ENCODE measurements around the gene MAGI2. TPM values are rescaled to one million over a fixed set of nuclear protein-coding genes. Genes with fewer than 3 reads are reported as not detected.
"Not testable (repeated sequence)": the region's sequence is repeated elsewhere in the genome, so short reads cannot be mapped to it uniquely, and the experiment has no call there.

Gene MAGI2
- total RNA-seq, 2 experiments from 2014 or later: 0.03 to 0.17 TPM

- Histone ChIP-seq H3K9me2 (ENCODE audit: insufficient read depth, low read length) (no peaks in the 10 kb centered on the region), H3K27ac (ENCODE audit: low read depth, low read length, poor library complexity, severe bottlenecking) (no peak overlapping the region), H3K79me2 (ENCODE audit: insufficient read depth, low read depth, low read length) (no peaks in the 10 kb centered on the region), H2AFZ (ENCODE audit: low read length) (no peak overlapping the region), H4K20me1 (ENCODE audit: insufficient read depth, low read length) (no peaks in the 10 kb centered on the region), H3K9me3 (ENCODE audit: low read length) (no peaks in the 10 kb centered on the region), H3K4me1 (ENCODE audit: insufficient read depth, low read length, poor library complexity, severe bottlenecking) (no peaks in the 10 kb centered on the region), H3K36me3 (ENCODE audit: insufficient read depth, low read length) (no peaks in the 10 kb centered on the region), H3K4me3 (ENCODE audit: low read depth, low read length, poor library complexity, severe bottlenecking) (no peak overlapping the region), H3K4me2 (ENCODE audit: low read length) (no peak overlapping the region)
- no peak for DNase-seq (ENCODE audit: low spot score)
- TF ChIP-seq CTCF (conservative IDR thresholded peaks at IDR 0.05; ENCODE audit: low read length): no peak
- no peak for TF ChIP-seq EZH2phosphoT487 (IDR thresholded peaks at IDR 0.05; ENCODE audit: borderline replicate concordance, low read depth, low read length)
- intact Hi-C loops (cut with micrococcal nuclease; ENCODE audit: unreplicated experiment): no loop called here
- BruUV-seq (replicated peaks): no TSS peak
- ChIA-PET CTCF (ENCODE audit: unreplicated experiment) (no interaction called here), POLR2A (no interaction called here)
Observed at GRCh38 chr7:78983483-78983882, 470.0 kb downstream of the MAGI2 start.

- TF ChIP-seq EZH2phosphoT487 (IDR thresholded peaks at IDR 0.05; ENCODE audit: borderline replicate concordance, low read depth, low read length) (no peak), CTCF (conservative IDR thresholded peaks at IDR 0.05; ENCODE audit: low read length) (no peak)
- ChIA-PET POLR2A (interaction anchor here (0.6 kb wide), 1 partner anchor 1948 kb away, joined by 5 read pairs; the partner anchor contains the start of gene SEMA3C), CTCF (ENCODE audit: unreplicated experiment) (no interaction called here)
- no peaks in the 10 kb centered on the region for H3K9me3 ChIP-seq (ENCODE audit: low read length)
- no peak overlapping the region for H3K4me2 ChIP-seq (ENCODE audit: low read length)
- H3K36me3 ChIP-seq (ENCODE audit: insufficient read depth, low read length): no peaks in the 10 kb centered on the region
- no peak overlapping the region for H3K27ac ChIP-seq (ENCODE audit: low read depth, low read length, poor library complexity, severe bottlenecking)
- no peaks in the 10 kb centered on the region for H3K4me1 ChIP-seq (ENCODE audit: insufficient read depth, low read length, poor library complexity, severe bottlenecking)
- H2AFZ ChIP-seq (ENCODE audit: low read length): no peak overlapping the region
- no peaks in the 10 kb centered on the region for H4K20me1 ChIP-seq (ENCODE audit: insufficient read depth, low read length)
- H3K9me2 ChIP-seq (ENCODE audit: insufficient read depth, low read length): no peaks in the 10 kb centered on the region; the same call in 1 of the 2 replicates
- no peaks in the 10 kb centered on the region for H3K79me2 ChIP-seq (ENCODE audit: insufficient read depth, low read depth, low read length)
- intact Hi-C loops (cut with micrococcal nuclease; ENCODE audit: unreplicated experiment): no loop called here
- no peak for DNase-seq (ENCODE audit: low spot score)
- no peak overlapping the region for H3K4me3 ChIP-seq (ENCODE audit: low read depth, low read length, poor library complexity, severe bottlenecking)
- no TSS peak for BruUV-seq (replicated peaks)
Observed at GRCh38 chr7:78970440-78970916, 483.0 kb downstream of the MAGI2 start.

GRCh38 chr7:78968951-78969350 is 484.5 kb downstream of the MAGI2 start:
- Histone ChIP-seq H3K36me3 (ENCODE audit: insufficient read depth, low read length) (no peaks in the 10 kb centered on the region), H3K4me2 (ENCODE audit: low read length) (no peak overlapping the region), H3K79me2 (ENCODE audit: insufficient read depth, low read depth, low read length) (no peaks in the 10 kb centered on the region), H3K9me3 (ENCODE audit: low read length) (no peaks in the 10 kb centered on the region), H3K27ac (ENCODE audit: low read depth, low read length, poor library complexity, severe bottlenecking) (no peak overlapping the region), H3K4me3 (ENCODE audit: low read depth, low read length, poor library complexity, severe bottlenecking) (no peak overlapping the region), H2AFZ (ENCODE audit: low read length) (no peak overlapping the region), H4K20me1 (ENCODE audit: insufficient read depth, low read length) (no peaks in the 10 kb centered on the region), H3K9me2 (ENCODE audit: insufficient read depth, low read length) (no peaks in the 10 kb centered on the region; the same call in 1 of the 2 replicates), H3K4me1 (ENCODE audit: insufficient read depth, low read length, poor library complexity, severe bottlenecking) (no peaks in the 10 kb centered on the region)
- TF ChIP-seq CTCF (conservative IDR thresholded peaks at IDR 0.05; ENCODE audit: low read length) (no peak), EZH2phosphoT487 (IDR thresholded peaks at IDR 0.05; ENCODE audit: borderline replicate concordance, low read depth, low read length) (no peak)
- DNase-seq (ENCODE audit: low spot score): no peak
- BruUV-seq (replicated peaks): no TSS peak
- intact Hi-C loops (cut with micrococcal nuclease; ENCODE audit: unreplicated experiment): no loop called here
- POLR2A ChIA-PET: no interaction called here
- CTCF ChIA-PET (ENCODE audit: unreplicated experiment): no interaction called here

- H3K4me1 ChIP-seq (ENCODE audit: insufficient read depth, low read length, poor library complexity, severe bottlenecking); H3K4me2 ChIP-seq (ENCODE audit: low read length); POLR2A ChIA-PET; intact Hi-C loops (cut with micrococcal nuclease; ENCODE audit: unreplicated experiment); DNase-seq (ENCODE audit: low spot score); H3K79me2 ChIP-seq (ENCODE audit: insufficient read depth, low read depth, low read length); H3K27ac ChIP-seq (ENCODE audit: low read depth, low read length, poor library complexity, severe bottlenecking); H3K9me3 ChIP-seq (ENCODE audit: low read length); H2AFZ ChIP-seq (ENCODE audit: low read length); H3K9me2 ChIP-seq (ENCODE audit: insufficient read depth, low read length); CTCF ChIA-PET (ENCODE audit: unreplicated experiment); H3K4me3 ChIP-seq (ENCODE audit: low read depth, low read length, poor library complexity, severe bottlenecking); H3K36me3 ChIP-seq (ENCODE audit: insufficient read depth, low read length); H4K20me1 ChIP-seq (ENCODE audit: insufficient read depth, low read length); BruUV-seq (replicated peaks): not testable (repeated sequence)
Observed at GRCh38 chr7:78967561-78967960, 485.9 kb downstream of the MAGI2 start.
